Measurements from ENCODE around the gene MFAP1.
A peak's percentile ranks its signal among the peaks of the same experiment; 100 is the strongest.

DNA sequence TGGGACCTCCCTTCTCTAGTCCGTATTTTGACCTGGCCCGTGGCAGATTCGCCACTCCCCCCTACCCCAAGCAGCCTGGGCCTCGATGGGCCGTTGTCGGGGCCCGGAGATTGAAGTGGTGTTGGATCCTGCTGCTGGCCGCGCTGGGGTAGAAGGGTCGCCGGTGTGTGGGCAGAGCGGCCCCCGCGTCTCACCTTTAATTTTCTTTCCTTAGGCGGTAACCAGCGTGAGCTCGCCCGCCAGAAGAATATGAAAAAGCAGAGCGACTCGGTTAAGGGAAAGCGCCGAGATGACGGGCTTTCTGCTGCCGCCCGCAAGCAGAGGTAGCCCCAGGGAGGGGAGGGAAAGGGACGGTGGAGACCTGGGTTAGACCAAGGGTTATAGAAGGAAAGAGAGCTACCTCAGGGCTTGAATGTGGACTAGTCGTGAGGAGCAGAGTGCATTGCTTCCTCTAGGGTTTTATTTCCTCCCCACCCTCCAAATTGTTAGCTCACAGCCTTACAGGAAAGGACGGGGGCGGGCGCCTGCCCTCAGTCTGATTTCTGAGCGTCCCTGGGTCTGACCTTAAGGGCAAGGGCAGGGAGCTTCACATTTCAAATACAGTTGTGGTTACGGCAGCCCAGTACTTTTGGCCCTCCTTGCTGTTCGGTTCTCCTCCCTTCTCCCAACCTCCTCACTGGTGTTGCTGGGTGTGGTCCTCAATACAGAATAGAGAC, 31.6 kb downstream of the MFAP1 start:
- TF ChIP-seq, protein P1, sequence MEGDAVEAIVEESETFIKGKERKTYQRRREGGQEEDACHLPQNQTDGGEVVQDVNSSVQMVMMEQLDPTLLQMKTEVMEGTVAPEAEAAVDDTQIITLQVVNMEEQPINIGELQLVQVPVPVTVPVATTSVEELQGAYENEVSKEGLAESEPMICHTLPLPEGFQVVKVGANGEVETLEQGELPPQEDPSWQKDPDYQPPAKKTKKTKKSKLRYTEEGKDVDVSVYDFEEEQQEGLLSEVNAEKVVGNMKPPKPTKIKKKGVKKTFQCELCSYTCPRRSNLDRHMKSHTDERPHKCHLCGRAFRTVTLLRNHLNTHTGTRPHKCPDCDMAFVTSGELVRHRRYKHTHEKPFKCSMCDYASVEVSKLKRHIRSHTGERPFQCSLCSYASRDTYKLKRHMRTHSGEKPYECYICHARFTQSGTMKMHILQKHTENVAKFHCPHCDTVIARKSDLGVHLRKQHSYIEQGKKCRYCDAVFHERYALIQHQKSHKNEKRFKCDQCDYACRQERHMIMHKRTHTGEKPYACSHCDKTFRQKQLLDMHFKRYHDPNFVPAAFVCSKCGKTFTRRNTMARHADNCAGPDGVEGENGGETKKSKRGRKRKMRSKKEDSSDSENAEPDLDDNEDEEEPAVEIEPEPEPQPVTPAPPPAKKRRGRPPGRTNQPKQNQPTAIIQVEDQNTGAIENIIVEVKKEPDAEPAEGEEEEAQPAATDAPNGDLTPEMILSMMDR (IDR thresholded peaks at IDR 0.05): peak in 3 of 6 experiments; percentile 4 to 47 (median 19)
- TF ChIP-seq POLR2A (IDR thresholded peaks at IDR 0.05) (peak in 1 of 4 donors; percentile 28), EP300 (IDR thresholded peaks at IDR 0.05) (no peak), POLR2AphosphoS5 (IDR thresholded peaks at IDR 0.05) (peak; percentile 43 to 63)

Data from upper lobe of left lung (tissue), 4 donors.